GM19099 (cell line): ENCODE data around the gene ZC3HAV1.

ENCODE experiments used
- POLR2A ChIP-seq: IDR thresholded peaks from 3 replicates; pipeline ENCODE4 v1.6.1; 2011; ENCODE audit warnings: low read depth; ENCODE audit not compliant: insufficient read length; ENCODE audit errors: extremely low read depth

Gene ZC3HAV1

GRCh38 chr7:139075031-139075652 lies 34.4 kb downstream of the ZC3HAV1 start:
- no peak for TF ChIP-seq POLR2A

DNA sequence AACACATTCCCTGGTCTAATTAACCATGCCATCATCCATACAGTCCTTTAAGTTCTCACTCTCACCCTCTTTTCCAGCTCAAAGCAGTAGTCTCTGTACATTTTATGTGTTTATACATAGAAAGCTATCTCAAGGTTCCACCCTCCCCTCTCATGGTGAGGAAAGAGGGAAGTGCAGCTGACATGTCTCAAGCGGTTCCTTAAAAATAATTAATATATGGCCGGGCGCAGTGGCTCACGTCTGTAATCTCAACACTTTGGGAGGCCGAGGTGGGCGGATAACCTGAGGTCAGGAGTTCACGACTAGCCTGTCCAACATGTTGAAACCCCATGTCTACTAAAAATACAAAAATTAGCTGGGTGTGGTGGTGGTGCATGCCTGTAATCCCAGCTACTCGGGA lies 36.7 kb downstream of the ZC3HAV1 start:
- TF ChIP-seq POLR2A, result no peak

DNA sequence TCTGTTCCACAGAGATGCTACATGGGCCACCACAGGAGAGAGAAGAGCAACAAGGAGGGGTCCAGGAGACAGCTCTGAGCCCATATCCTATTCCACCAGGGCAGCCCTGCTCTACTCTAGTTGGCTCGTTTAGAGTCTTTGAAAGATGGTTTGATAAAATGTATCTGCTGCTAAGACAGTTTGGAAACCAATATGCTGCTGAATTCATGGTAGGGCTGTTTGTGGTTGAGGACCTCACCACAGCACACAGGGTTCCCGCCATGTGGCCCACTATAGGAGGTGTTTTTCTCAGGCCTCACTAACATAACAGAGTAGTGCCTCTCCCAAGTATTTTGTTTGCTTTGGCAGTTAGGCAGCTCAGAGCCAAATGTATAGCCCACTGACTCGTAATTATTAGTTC lies 37.8 kb downstream of the ZC3HAV1 start:
- no peak for TF ChIP-seq POLR2A

DNA sequence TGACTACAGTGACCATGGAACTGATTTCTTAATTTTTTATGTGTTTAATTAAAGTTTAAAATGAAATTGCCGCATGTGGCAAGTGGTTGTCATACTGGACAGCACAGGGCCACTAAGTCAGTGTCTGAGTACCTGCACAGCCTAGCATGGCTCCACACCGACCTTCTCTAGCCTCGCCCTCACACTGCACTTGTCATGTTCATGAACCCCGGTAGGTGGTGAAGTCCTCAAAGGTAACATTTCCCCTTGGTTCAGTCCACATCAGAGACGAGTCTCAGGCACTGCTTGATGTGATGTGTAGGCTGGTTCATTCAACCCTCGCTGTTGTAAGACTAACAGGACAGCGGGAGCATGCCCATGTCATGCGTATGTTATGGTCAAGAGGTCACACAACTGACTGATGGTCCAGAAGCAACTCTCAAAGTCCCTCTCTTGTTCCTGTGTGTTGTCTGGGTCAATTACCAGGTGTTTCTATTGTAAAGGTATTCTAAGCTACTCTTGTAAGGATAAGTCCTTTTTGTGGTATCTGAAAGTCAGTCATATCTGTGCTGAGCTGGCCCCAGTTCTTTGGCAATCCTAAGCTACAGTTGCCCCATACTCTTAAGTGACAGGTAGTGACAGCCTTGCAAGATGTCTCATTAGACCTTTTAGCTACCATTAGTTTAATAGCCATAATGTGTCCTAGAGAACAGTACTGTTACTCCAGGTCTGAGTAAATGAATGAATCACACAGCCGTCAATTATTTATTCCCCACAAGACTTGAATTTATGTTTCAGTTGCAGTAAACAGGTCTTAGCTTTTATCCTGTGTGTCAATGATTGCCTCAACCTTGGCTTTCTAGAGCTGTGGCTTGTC lies 40.7 kb downstream of the ZC3HAV1 start:
- no peak for TF ChIP-seq POLR2A

- no peak for TF ChIP-seq POLR2A
Observed at GRCh38 chr7:139066315-139066714, 43.2 kb downstream of the ZC3HAV1 start.

DNA sequence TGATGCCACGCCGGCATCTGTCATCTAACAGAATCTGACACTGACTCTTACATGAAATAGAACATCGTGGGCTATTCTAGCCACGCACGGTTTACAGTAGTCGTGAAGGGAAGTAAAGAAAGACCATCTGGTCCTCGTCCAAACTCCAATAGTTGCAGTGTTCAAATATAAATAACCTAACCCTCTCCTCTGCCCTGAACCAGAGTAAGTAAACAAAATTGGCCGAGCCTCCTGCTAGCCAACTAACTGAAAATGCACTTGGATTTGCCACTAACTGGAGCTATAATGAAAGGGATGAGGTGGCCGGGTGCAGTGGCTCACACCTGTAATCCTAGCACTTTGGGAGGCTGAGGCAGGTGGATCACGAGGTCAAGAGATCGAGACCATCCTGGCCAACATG lies 44.2 kb downstream of the ZC3HAV1 start:
- TF ChIP-seq POLR2A, result no peak

DNA sequence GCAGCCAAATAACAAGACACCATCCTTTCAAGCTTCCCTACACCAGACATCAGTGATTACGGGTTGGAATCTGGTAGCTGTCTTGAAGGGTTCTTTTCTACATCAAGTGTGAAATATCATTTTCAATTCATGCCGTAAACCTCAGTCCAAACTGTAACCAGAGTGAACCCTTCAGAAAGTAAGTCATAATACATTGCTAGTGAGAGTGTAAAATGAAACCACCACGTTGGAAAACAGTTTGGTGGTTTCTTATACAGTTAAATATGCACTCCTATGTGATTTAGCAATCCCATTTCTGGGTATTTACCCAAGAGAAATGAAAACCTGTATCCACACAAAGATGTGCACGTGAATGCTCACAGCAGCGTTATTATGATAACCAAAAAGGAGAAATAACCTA lies 48.1 kb downstream of the ZC3HAV1 start:
- no peak for TF ChIP-seq POLR2A

DNA sequence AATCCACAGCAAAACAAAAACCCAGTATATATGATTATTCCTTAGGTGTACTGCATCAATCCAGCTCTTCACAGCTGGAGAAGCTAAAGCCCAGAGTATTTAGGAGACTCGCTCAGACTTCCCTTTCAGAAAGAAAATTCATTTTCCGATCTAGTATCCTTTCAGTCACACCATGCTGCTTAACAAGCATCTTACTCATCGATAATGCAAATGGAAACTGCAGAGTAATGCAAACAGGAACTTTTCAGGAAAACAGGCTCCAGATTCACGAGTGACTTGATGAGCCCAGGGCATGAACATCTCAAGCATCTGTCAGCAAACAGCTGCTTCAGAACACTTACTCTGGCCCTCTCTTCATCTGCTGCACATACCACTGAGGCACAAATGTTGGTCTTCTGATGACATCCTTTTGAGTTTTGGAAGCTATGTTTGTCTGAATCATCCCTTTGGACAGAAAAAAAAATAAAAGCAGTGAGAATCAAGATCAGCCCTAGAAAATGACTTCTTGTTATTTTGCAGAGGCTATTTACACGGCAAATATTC lies 48.8 kb downstream of the ZC3HAV1 start:
- no peak for TF ChIP-seq POLR2A

GRCh38 chr7:139059905-139060304 lies 49.6 kb downstream of the ZC3HAV1 start:
- no peak for TF ChIP-seq POLR2A

- no peak for TF ChIP-seq POLR2A
Observed at GRCh38 chr7:139058943-139059342, 50.6 kb downstream of the ZC3HAV1 start.

DNA sequence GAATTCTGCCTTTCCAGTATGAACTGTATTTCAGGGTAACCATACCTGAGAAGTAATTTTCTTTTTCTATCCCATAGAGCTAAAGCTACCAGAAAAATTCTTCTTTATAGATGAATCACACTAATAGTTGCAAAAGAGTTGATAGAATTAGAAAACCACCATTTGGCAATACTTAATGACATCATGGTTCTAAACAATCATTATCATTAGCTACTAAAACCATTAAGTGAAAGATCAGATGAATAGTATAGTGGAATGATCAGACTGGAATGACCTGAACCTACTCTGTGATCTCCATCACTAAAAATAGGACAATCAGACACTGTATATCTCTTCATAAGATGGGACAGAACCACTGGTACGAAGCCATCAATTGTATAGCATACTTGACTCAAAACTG lies 53.8 kb downstream of the ZC3HAV1 start:
- no peak for TF ChIP-seq POLR2A

DNA sequence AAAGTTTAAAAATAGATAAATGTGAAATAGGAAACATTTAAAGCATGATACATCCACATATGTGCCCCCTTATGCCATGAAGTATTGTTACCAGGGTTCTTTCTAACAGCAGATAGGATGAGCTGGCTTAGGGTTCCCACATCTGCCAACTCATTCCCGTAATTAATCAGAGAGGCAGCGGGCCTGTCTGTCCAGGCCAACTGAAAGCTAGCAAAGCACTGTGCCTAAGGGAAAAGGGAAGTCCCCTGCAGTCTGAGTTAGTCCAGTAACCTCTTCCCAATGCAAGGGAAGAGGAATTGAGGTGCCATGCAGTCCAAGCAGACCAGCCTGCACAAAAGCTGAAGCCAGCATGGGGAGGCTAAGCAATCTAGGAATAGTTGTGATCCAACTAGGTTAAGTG lies 55.4 kb downstream of the ZC3HAV1 start:
- no peak for TF ChIP-seq POLR2A

GRCh38 chr7:139051655-139052054 lies 57.9 kb downstream of the ZC3HAV1 start:
- no peak for TF ChIP-seq POLR2A

- TF ChIP-seq POLR2A, result no peak
Observed at GRCh38 chr7:139049936-139050335, 59.6 kb downstream of the ZC3HAV1 start.

- no peak for TF ChIP-seq POLR2A
Observed at GRCh38 chr7:139049111-139049510, 60.4 kb downstream of the ZC3HAV1 start.

- no peak for TF ChIP-seq POLR2A
Observed at GRCh38 chr7:139047970-139048369, 61.5 kb downstream of the ZC3HAV1 start.
